RWPE1 (cell line): ENCODE measurements around the gene ATXN1.

ENCODE experiments used
- CTCF ChIA-PET: fragments of 350-600 bp; sonication (Branson Sonifier 250); formaldehyde crosslinking; extraction: SDS; loops from one replicate; lab custom pipeline; 2021; lab: Yijun Ruan, JAX
- POLR2A ChIA-PET: fragments of 400-600 bp; formaldehyde crosslinking; extraction: SDS; loops from one replicate; lab custom pipeline; 2020; ENCODE audit warnings: antibody characterized with exemption; ENCODE audit not compliant: low non-redundant PET; lab: Yijun Ruan, JAX
- DNase-seq: peaks from one replicate; pipeline ENCODE4 v3.0.0; 2012; ENCODE audit warnings: low spot score
- H3K27ac ChIP-seq: fragments of 450-650 bp; 2 replicates; pipeline ENCODE4 v1.5.1; 2017
- CTCF ChIP-seq: fragments of 450-650 bp; conservative IDR thresholded peaks from 2 replicates; pipeline ENCODE4 v1.5.1; 2017; ENCODE audit warnings: low read depth, mild to moderate bottlenecking

Gene ATXN1

GRCh38 chr6:16361861-16362260, 399.4 kb downstream of the ATXN1 start:
- ChIA-PET CTCF (no interaction called here), POLR2A (no interaction called here)
- DNase-seq = no peak
- H3K27ac ChIP-seq = no peak overlapping the region
- no peak for TF ChIP-seq CTCF

GRCh38 chr6:16361121-16361520, 400.1 kb downstream of the ATXN1 start:
- DNase-seq = no peak
- POLR2A ChIA-PET = no interaction called here
- TF ChIP-seq CTCF = no peak
- H3K27ac ChIP-seq = no peak overlapping the region
- CTCF ChIA-PET = interaction anchor here (0.5 kb wide), 1 partner anchor 37 kb away, joined by 3 read pairs; no protein-coding TSS in a partner anchor

GRCh38 chr6:16360365-16360764, 400.9 kb downstream of the ATXN1 start:
- DNase-seq = no peak
- TF ChIP-seq CTCF = no peak
- no peak overlapping the region for H3K27ac ChIP-seq
- ChIA-PET POLR2A (no interaction called here), CTCF (interaction anchor here (0.6 kb wide), 1 partner anchor 1841 kb away, joined by 3 read pairs; no protein-coding TSS in a partner anchor)

- TF ChIP-seq CTCF = no peak
- no peak for DNase-seq
- ChIA-PET CTCF (interaction anchor here (0.6 kb wide), 2 partner anchors 606 to 1842 kb away, joined by 3 read pairs; no protein-coding TSS in a partner anchor), POLR2A (no interaction called here)
- H3K27ac ChIP-seq = no peak overlapping the region
These were observed 401.7 kb downstream of the ATXN1 start for GRCh38 chr6:16359563-16359962.

GRCh38 chr6:16358531-16359138, 402.6 kb downstream of the ATXN1 start:
- POLR2A ChIA-PET = no interaction called here
- TF ChIP-seq CTCF = no peak
- no peak for DNase-seq
- no peak overlapping the region for H3K27ac ChIP-seq
- CTCF ChIA-PET = interaction anchor here (1.0 kb wide), 1 partner anchor 28 kb away, joined by 3 read pairs; no protein-coding TSS in a partner anchor

GRCh38 chr6:16355699-16356446, 405.4 kb downstream of the ATXN1 start:
- POLR2A ChIA-PET = no interaction called here
- TF ChIP-seq CTCF = no peak
- CTCF ChIA-PET = no interaction called here
- peak; percentile 15 for DNase-seq
- H3K27ac ChIP-seq = no peak overlapping the region
